ENCODE measurements around the gene CCDC28A.

The CCDC28A gene

GRCh38 chr6:138796771-138797170 is 23.2 kb downstream of the CCDC28A start:
- no peak for DNase-seq

- DNase-seq, result no peak
These were observed 24.4 kb downstream of the CCDC28A start for GRCh38 chr6:138797806-138798446.

- no peak for DNase-seq
These were observed 27.0 kb downstream of the CCDC28A start for GRCh38 chr6:138800377-138801150.

GRCh38 chr6:138803331-138803730 is 29.8 kb downstream of the CCDC28A start:
- DNase-seq, result no peak

GRCh38 chr6:138803861-138804260 is 30.3 kb downstream of the CCDC28A start:
- DNase-seq, result no peak

GRCh38 chr6:138805016-138805765 is 31.6 kb downstream of the CCDC28A start:
- DNase-seq, result no peak

- DNase-seq, result no peak
These were observed 33.3 kb downstream of the CCDC28A start for GRCh38 chr6:138806889-138807288.

- DNase-seq, result no peak
These were observed 36.1 kb downstream of the CCDC28A start for GRCh38 chr6:138809677-138810076.

GRCh38 chr6:138811866-138812265 is 38.3 kb downstream of the CCDC28A start:
- no peak for DNase-seq

GRCh38 chr6:138814179-138814834 is 40.7 kb downstream of the CCDC28A start:
- DNase-seq, result peak; percentile 75

GRCh38 chr6:138815221-138815620 is 41.7 kb downstream of the CCDC28A start:
- no peak for DNase-seq

GRCh38 chr6:138815797-138816528 is 42.4 kb downstream of the CCDC28A start:
- peak; percentile 68 for DNase-seq

GRCh38 chr6:138817799-138818198 is 44.2 kb downstream of the CCDC28A start:
- peak; percentile 18 for DNase-seq

- DNase-seq, result no peak
These were observed 45.1 kb downstream of the CCDC28A start for GRCh38 chr6:138818496-138819194.

GRCh38 chr6:138821519-138821918 is 48.0 kb downstream of the CCDC28A start:
- no peak for DNase-seq

- no peak for DNase-seq
These were observed 51.0 kb downstream of the CCDC28A start for GRCh38 chr6:138824482-138825144.

- no peak for DNase-seq
These were observed 56.7 kb downstream of the CCDC28A start for GRCh38 chr6:138830248-138830647.

GRCh38 chr6:138832182-138832581 is 58.6 kb downstream of the CCDC28A start:
- DNase-seq, result no peak

- DNase-seq, result peak; percentile 71
These were observed 60.4 kb downstream of the CCDC28A start for GRCh38 chr6:138833816-138834539.

GRCh38 chr6:138837246-138837645 is 63.7 kb downstream of the CCDC28A start:
- DNase-seq, result no peak
